Muscle layer of duodenum (tissue), 2 donors: Measurements from ENCODE around the gene CCDC182.

Experiments used
- H3K27ac ChIP-seq: one replicate; pipeline ENCODE4 v1.7.0; 2013; ENCODE audit warnings: mild to moderate bottlenecking, low read length
- H3K27me3 ChIP-seq: one replicate; pipeline ENCODE4 v1.7.0; 2013; ENCODE audit warnings: low read depth, mild to moderate bottlenecking, control low read depth, low read length
- H3K36me3 ChIP-seq, 2 donors: one replicate each; pipeline ENCODE4 v1.7.0; 2013; ENCODE audit warnings: low read length in 2 of 2, control low read depth in 1 of 2, mild to moderate bottlenecking in 1 of 2; ENCODE audit not compliant: insufficient read depth in 2 of 2, control insufficient read depth in 1 of 2
- H3K4me1 ChIP-seq, 2 donors: one replicate each; pipeline ENCODE4 v1.7.0; 2013; ENCODE audit warnings: low read length in 2 of 2, mild to moderate bottlenecking in 2 of 2, control low read depth in 1 of 2, moderate library complexity in 1 of 2; ENCODE audit not compliant: insufficient read depth in 2 of 2, control insufficient read depth in 1 of 2
- H3K4me3 ChIP-seq, 2 donors: one replicate each; pipeline ENCODE4 v1.7.0; 2013; ENCODE audit warnings: low read length in 2 of 2, low read depth in 1 of 2, mild to moderate bottlenecking in 1 of 2
- H3K9me3 ChIP-seq, 2 donors: one replicate each; pipeline ENCODE4 v1.7.0; 2013; ENCODE audit warnings: low read length in 2 of 2, control low read depth in 1 of 2, mild to moderate bottlenecking in 1 of 2; ENCODE audit not compliant: control insufficient read depth in 1 of 2
- donor health status: healthy.

Gene CCDC182

GRCh38 chr17:57776366-57776765, 31.3 kb upstream of the CCDC182 start:
- H3K4me1 ChIP-seq = peaks cover 0 to 2% of the 10 kb centered on the region in 2 donors
- no peak overlapping the region for H3K4me3 ChIP-seq
- no peaks in the 10 kb centered on the region for H3K27me3 ChIP-seq

GRCh38 chr17:57774872-57775271, 29.8 kb upstream of the CCDC182 start:
- H3K36me3 ChIP-seq = no peaks in the 10 kb centered on the region
- no peaks in the 10 kb centered on the region for H3K9me3 ChIP-seq
- no peak overlapping the region for H3K27ac ChIP-seq
- H3K4me3 ChIP-seq = no peak overlapping the region
- no peaks in the 10 kb centered on the region for H3K4me1 ChIP-seq
- no peaks in the 10 kb centered on the region for H3K27me3 ChIP-seq

More at GRCh38 chr17:57776366-57776765, 31.3 kb upstream of the CCDC182 start:
- no peaks in the 10 kb centered on the region for H3K36me3 ChIP-seq
- no peak overlapping the region for H3K27ac ChIP-seq
- no peaks in the 10 kb centered on the region for H3K9me3 ChIP-seq

GRCh38 chr17:57773557-57773956, 28.5 kb upstream of the CCDC182 start:
- Histone ChIP-seq H3K36me3 (no peaks in the 10 kb centered on the region), H3K27me3 (no peaks in the 10 kb centered on the region), H3K4me3 (no peak overlapping the region), H3K9me3 (no peaks in the 10 kb centered on the region), H3K27ac (no peak overlapping the region), H3K4me1 (no peaks in the 10 kb centered on the region)

- Histone ChIP-seq H3K27ac (no peak overlapping the region), H3K9me3 (no peaks in the 10 kb centered on the region), H3K27me3 (no peaks in the 10 kb centered on the region), H3K4me3 (no peak overlapping the region), H3K36me3 (no peaks in the 10 kb centered on the region), H3K4me1 (no peaks in the 10 kb centered on the region)
Measured at GRCh38 chr17:57772774-57773173, 27.7 kb upstream of the CCDC182 start.

- H3K4me3 ChIP-seq = no peak overlapping the region
- H3K27ac ChIP-seq = no peak overlapping the region
- no peaks in the 10 kb centered on the region for H3K36me3 ChIP-seq
- no peaks in the 10 kb centered on the region for H3K27me3 ChIP-seq
- H3K4me1 ChIP-seq = no peaks in the 10 kb centered on the region
- no peaks in the 10 kb centered on the region for H3K9me3 ChIP-seq
Measured at GRCh38 chr17:57767561-57767960, 22.5 kb upstream of the CCDC182 start.

GRCh38 chr17:57766318-57766943, 21.3 kb upstream of the CCDC182 start:
- H3K27ac ChIP-seq = no peak overlapping the region
- H3K4me1 ChIP-seq = no peaks in the 10 kb centered on the region
- H3K9me3 ChIP-seq = no peaks in the 10 kb centered on the region
- H3K36me3 ChIP-seq = no peaks in the 10 kb centered on the region
- H3K27me3 ChIP-seq = no peaks in the 10 kb centered on the region
- no peak overlapping the region for H3K4me3 ChIP-seq

GRCh38 chr17:57762452-57763395, 17.6 kb upstream of the CCDC182 start:
- H3K4me1 ChIP-seq = no peaks in the 10 kb centered on the region
- H3K9me3 ChIP-seq = no peaks in the 10 kb centered on the region
- H3K27ac ChIP-seq = no peak overlapping the region
- H3K36me3 ChIP-seq = no peaks in the 10 kb centered on the region
- H3K27me3 ChIP-seq = no peaks in the 10 kb centered on the region
- H3K4me3 ChIP-seq = no peak overlapping the region

GRCh38 chr17:57761887-57762286, 16.8 kb upstream of the CCDC182 start:
- Histone ChIP-seq H3K9me3 (no peaks in the 10 kb centered on the region), H3K4me3 (no peak overlapping the region), H3K27me3 (no peaks in the 10 kb centered on the region), H3K36me3 (no peaks in the 10 kb centered on the region), H3K27ac (no peak overlapping the region), H3K4me1 (no peaks in the 10 kb centered on the region)

- no peaks in the 10 kb centered on the region for H3K4me1 ChIP-seq
- no peaks in the 10 kb centered on the region for H3K9me3 ChIP-seq
- no peak overlapping the region for H3K4me3 ChIP-seq
Measured at GRCh38 chr17:57760046-57760445, 14.9 kb upstream of the CCDC182 start.

GRCh38 chr17:57758654-57759053, 13.6 kb upstream of the CCDC182 start:
- H3K9me3 ChIP-seq = no peaks in the 10 kb centered on the region
- H3K4me3 ChIP-seq = no peak overlapping the region
- no peak overlapping the region for H3K27ac ChIP-seq
- no peaks in the 10 kb centered on the region for H3K27me3 ChIP-seq
- H3K36me3 ChIP-seq = no peaks in the 10 kb centered on the region
- H3K4me1 ChIP-seq = no peaks in the 10 kb centered on the region

More at GRCh38 chr17:57760046-57760445, 14.9 kb upstream of the CCDC182 start:
- Histone ChIP-seq H3K36me3 (no peaks in the 10 kb centered on the region), H3K27me3 (no peaks in the 10 kb centered on the region), H3K27ac (no peak overlapping the region)

- Histone ChIP-seq H3K4me3 (no peak overlapping the region), H3K27ac (no peak overlapping the region), H3K27me3 (no peaks in the 10 kb centered on the region), H3K4me1 (no peaks in the 10 kb centered on the region), H3K36me3 (no peaks in the 10 kb centered on the region), H3K9me3 (no peaks in the 10 kb centered on the region)
Measured at GRCh38 chr17:57757735-57758134, 12.6 kb upstream of the CCDC182 start.
